HG03060 (cell line): ENCODE measurements around the gene RRAS.
A peak's percentile ranks its signal among the peaks of the same experiment; 100 is the strongest.

Experiments used
- ATAC-seq: cut with Tn5 transposase; IDR thresholded peaks from one replicate; pipeline ENCODE4 v1.9.1; 2021; ENCODE audit warnings: low read depth, moderate number of reproducible peaks; ENCODE audit not compliant: unreplicated experiment

RRAS gene

DNA sequence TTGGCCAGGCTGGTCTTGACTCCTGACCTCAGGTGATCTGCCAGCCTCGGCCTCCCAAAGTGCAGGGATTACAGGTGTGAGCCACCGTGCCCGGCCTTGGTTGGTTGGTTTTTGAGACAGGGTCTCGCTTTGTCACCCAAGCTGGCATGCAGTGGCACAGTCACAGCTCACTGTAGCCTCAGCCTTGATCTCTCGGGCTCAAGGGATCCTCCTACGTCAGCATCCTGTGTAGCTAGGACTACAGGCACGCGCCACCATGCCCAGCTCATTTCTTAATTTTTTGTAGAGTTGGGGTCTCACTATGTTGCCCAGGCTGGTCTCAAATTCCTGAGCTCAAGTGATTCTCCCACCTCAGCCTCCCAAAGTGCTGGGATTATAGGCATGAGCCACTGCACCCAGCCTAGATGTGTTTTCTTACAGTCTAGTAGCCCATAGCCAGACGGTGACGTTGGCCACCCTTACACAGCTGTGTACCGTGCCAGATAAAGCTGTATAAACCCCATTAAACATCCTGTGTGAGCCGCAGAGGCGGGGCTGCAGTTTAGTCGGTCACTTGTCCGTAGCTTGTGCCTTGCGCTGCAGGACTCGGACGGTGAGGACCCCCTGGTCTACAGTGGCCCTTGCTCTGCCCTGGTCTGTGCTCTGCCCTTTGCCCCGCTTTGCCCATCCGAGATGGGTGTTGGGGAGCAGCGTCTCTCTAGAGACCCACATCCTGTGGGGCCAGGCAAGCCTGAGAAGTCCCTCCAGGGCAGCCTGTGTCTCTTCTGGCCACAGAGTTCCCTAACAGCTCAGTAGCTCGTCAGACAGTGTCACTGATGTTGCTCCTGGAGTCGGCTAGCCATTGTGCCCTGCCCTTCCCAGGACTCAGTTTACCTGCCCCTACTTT, 15.9 kb upstream of the RRAS start:
- ATAC-seq = no peak

GRCh38 chr19:49654581-49654980, 14.6 kb upstream of the RRAS start:
- no peak for ATAC-seq

GRCh38 chr19:49653466-49653806, 13.5 kb upstream of the RRAS start:
- ATAC-seq = no peak

DNA sequence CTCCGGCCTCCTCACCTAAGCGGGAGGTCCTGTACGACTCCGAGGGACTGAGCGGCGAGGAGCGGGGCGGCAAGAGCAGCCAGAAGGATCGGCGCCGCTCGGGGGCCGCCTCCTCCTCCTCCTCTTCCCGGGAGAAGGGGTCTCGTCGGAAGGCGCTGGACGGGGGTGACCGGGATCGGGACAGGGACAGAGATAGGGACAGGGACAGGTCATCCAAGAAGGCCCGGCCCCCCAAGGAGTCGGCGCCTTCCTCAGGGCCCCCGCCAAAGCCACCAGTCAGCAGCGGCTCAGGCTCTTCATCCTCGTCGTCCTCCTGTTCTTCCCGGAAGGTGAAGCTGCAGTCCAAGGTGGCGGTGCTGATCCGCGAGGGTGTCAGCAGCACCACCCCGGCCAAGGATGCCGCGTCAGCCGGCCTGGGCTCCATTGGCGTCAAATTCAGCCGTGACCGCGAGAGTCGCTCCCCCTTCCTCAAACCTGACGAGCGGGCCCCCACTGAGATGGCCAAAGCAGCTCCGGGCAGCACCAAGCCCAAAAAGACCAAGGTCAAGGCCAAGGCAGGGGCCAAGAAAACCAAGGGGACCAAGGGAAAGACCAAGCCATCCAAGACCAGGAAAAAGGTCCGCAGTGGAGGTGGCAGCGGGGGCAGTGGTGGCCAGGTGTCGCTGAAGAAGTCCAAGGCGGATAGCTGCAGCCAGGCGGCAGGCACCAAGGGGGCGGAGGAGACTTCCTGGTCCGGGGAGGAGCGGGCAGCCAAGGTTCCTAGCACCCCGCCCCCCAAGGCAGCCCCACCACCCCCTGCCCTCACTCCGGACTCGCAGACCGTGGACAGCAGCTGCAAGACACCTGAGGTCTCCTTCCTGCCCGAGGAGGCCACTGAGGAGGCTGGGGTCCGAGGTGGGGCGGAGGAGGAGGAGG, 12.9 kb upstream of the RRAS start:
- ATAC-seq = no peak

- no peak for ATAC-seq
Measured at GRCh38 chr19:49651820-49652550, 12.0 kb upstream of the RRAS start.

GRCh38 chr19:49651029-49651819, 11.3 kb upstream of the RRAS start:
- ATAC-seq = no peak

DNA sequence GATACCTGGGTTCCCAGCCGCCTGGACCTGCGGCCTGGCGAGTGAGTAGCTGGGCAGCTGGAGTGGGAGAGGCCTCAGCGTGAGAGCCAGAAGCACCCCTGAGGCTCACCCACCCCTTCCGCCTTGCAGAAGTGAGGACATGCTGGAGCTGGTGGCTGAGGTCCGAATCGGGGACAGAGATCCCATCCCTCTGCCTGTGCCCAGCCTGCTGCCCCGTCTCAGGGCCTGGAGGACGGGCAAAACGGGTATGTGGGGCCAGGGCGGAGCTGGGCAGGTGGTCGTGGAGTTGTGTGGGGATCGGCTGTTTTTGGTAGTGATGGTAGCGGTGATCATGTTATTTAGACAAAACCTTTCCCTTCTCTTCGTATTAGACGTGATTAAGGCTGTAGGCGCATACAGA, 6.6 kb upstream of the RRAS start:
- ATAC-seq = no peak

- no peak for ATAC-seq
Measured at GRCh38 chr19:49645995-49646394, 6.1 kb upstream of the RRAS start.

DNA sequence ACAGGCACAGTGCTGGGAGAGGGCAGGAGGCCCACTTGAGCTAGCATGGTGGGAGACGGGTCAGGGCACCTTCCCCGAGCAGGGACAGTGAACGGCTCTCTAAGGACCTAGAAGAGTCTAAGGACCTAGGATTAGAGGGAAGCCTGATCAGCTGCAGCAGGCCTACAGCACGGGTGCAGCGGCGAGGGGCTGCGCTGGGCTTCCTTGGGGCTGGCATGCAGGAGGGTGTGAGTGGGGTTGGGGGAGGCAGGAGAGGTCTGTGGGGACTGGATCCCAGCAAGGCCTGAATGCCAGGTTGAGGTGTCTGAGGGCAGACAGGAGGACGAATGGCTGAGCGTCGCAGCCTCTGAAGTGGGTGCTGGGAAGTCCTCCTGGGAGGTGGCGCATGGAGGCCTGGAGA, 5.6 kb upstream of the RRAS start:
- ATAC-seq = no peak

DNA sequence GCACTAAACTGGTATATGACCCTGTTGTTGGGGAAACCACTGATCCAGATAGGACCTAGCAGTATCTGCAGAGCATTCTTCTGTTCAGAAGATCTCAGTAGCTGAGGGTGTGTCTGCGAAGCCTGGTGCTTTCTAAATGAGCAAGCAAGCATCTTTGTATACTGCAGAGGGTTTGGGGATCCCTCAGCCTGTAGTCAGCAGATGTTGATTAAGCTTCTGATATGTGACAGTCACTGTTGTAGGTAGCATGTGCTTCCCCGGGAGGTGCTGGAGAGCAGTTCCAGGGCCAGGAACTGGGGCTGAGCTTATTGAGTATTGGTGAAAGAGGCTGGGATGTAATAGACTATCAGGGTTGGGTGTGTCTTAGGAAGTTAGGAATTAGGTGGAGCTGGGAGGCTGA, 3.5 kb upstream of the RRAS start:
- ATAC-seq = no peak

- ATAC-seq = no peak
Measured at GRCh38 chr19:49642492-49643035, 2.6 kb upstream of the RRAS start.

GRCh38 chr19:49641688-49642491, 1.9 kb upstream of the RRAS start, which contains the start of gene SCAF1:
SCAF1 (plus strand) TSS chr19:49642209; CDS start chr19:49645027, 2,818 bp downstream.
- ATAC-seq = peak; percentile 45

- ATAC-seq = no peak
Measured at GRCh38 chr19:49639401-49640112, 386 bp downstream of the RRAS start.

DNA sequence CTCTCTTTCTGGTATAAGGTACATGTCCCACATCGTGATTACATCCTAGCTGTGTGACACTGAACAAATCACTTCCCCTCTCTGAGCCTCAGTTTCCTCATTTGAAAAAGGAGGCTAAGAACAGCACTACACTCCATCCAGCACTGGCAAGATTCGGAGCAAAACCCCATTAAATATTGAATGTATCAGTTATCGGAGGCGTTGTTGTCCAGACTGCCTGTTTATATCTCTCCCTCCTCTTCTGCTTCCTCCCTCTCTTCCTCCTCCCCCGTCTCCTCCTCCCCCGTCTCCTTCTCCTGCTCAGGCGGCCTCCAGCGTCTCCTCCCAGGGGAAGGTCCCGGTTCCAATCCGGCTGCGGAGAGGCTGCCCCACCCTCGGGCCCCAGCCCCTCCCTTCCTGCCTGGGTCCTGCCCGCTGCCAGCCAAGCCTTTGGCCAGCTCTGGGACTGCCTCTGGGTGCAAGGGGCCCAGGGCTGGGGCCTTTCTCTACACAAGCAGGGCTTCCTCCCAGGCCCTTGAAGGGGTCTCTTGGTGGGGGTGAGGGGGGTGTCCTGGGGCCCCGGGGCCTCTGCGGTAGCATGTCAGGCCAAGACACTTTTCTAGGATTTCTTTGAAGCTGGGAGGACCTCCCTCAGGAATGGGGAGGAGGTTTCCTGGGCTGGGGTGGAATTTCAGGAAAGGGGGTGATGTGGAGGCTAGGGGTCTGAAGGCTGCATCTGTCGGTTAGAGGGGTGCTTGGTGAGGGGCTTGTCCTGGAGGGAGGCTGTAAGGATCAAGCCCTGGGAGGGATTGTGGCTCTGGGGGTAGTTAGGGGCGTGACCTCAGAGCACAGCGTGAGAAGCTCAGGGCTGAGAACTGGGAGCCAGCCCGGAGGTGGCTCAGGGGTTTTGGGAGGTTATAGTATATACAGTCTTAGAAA, 1.9 kb downstream of the RRAS start:
- no peak for ATAC-seq

GRCh38 chr19:49636233-49636932, 3.6 kb downstream of the RRAS start:
- no peak for ATAC-seq

DNA sequence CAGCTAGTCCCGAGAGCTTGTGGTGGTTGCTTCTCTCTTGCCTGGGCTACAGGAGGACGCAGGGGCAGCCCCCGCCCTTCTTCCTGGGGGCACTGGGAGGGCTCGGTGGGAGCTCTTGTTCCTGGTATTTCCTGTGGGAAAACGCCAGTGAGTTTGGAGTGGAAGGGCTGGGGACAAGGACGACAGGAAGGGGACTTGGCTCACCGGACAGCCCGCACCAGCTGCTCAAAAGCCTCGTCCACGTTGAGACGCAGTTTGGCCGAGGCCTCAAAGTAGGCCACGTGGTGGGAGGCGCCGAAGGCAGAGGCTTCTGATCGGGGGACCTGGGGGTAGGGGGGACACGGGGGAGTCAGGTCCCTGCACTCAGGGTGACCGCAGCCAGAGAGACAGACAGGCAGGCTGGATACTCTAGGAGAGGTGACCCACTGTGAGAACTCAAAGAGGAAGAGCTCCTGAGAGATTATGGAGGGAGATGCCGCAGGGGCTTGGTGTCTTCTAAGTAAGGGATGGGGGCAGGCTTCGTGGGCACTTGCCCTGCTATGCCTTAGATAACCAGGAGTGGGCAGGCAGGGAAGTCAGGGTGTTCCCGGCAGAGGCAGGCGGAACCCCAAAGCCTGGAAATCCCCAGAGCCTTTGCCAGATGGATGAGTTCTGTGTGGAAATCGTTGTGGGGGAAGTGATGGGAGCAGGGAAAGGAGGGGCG, 4.3 kb downstream of the RRAS start:
- no peak for ATAC-seq
